Right ventricle myocardium inferior (tissue), 1 donor: ENCODE measurements around the gene CHMP4A. TPM values are rescaled to one million over a fixed set of nuclear protein-coding genes. Genes with fewer than 3 reads are reported as not detected.
A peak's percentile ranks its signal among the peaks of the same experiment; 100 is the strongest.
"Not testable (repeated sequence)": the region's sequence is repeated elsewhere in the genome, so short reads cannot be mapped to it uniquely, and the experiment has no call there.

Experiments
- ATAC-seq: fragments of 200-7000 bp; cut with Tn5 transposase; one replicate; pipeline ENCODE4 v1.9.1; 2020; ENCODE audit warnings: mild to moderate bottlenecking, moderate library complexity
- DNase-seq: peaks from one replicate; pipeline ENCODE4 v3.0.0; 2021; ENCODE audit errors: missing footprints
- intact Hi-C: fragments of 100-400 bp; cut with DNase I; formaldehyde crosslinking; loops from one replicate; pipeline ENCODE4 v1.11.0; 2022
- total RNA-seq: library from RNA; stranded (reverse); fragmentation: NEBNext Ultra II Directional; extraction: Animal tissue kit (Norgen Biotek cat#: 25700); gene quantifications from one replicate; pipeline ENCODE4 v1.2.1, GENCODE V29; 2021
- donor health status: DM: no; HTN: yes; CAD: no; lungs with severe emphysema.

The CHMP4A gene
- total RNA-seq, 1 donor from 2014 or later: 28.5 TPM

DNA sequence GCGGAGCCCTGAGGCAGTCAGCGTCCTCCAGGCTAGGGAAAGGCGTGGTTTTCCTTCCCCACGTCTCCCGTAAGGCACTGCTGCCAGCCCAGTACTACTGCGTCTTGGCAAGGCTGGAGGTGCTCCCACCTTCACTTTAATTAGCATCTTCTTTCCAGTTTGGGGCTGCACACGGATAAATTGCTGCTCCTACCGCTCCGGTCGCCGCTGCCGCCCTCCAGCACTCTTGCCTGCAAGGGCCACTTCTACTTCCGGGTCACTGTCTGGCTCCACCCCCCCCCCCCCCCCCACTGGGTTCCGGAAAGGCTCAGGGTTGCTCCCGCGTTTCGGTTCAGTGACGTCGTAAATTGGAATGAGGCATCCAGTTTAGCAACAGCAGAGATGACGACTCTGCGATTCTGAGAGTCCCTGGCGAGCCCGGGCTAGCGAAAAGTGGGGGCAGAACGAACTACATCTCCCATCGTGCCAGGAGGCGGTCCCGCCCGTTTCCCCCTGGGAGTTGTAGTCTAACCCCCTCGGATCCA lies 18.9 kb upstream of the CHMP4A start, which contains the start of gene NEDD8:
NEDD8 (minus strand) TSS at position 247 of the 524 bp plus-strand sequence; CDS start at position 147, 100 bp downstream.
- ATAC-seq (peak; percentile 91), DNase-seq (peak; percentile 96)
- intact Hi-C loops: loop anchor here (2.0 kb wide), 1 partner anchor 15 kb away; the partner anchor contains the start of gene MDP1

DNA sequence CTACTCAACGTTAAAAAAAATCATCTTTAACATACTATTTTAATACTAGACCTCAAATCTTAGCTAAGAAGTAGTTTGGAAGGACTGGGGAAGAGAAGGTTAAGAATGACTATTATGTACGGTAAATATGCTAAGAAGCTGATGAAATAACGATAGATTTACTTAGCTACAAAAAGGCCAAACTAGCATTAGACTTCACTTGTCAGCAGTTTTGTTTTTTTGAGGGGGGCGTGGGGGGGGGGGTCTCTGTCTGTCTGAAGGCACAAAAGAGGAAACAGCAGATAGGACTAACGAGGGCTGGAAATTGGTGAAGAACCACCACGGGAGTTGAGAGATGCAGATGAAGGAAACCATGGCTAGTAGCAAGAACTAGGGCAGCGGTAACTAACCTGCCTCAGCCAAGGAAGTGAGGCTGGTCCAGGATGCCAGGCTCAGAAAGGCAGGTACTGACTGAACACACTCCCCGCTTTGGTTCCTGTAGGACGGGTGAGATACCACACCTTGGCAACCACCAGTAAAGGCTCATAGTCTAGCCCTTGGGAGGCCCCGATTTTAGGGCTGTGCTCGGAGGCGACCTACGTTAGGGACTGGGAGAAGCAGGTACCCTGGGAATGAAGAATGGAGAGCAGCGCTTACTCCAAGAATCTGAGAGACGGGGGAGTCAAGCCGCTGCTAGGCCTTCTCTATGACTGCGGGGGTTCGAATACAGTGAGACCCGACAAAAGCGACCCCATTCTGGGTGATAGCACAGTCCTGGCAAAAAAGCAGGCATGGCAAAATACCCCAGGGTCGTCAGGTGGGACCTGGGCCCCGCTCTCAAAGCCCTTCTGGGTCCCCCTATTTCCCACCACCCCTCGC lies 18.2 kb upstream of the CHMP4A start:
- DNase-seq (no peak), ATAC-seq (no peak)
- intact Hi-C loops: loop anchor here (2.0 kb wide), 1 partner anchor 15 kb away; the partner anchor contains the start of gene MDP1

DNA sequence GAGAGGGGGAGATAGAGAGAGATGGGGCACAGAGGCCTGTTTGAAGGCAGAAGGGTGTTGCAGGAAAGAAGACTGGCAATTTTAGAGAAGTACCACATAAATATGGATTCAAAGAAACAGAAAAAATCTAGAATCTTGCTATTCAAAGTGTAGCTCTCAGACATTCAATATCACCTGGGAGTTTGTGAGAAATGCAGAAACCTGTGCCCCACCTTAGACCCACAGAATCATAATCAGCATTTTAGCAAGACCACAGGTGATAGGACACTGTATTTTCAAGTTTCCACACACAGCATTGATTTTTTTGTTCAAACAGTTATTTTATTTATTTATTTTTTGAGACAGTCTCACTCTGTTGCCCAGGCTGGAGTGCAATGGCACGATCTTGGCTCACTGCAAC lies 15.6 kb upstream of the CHMP4A start:
- intact Hi-C loops: no loop called here
- ATAC-seq (no peak), DNase-seq (no peak)

DNA sequence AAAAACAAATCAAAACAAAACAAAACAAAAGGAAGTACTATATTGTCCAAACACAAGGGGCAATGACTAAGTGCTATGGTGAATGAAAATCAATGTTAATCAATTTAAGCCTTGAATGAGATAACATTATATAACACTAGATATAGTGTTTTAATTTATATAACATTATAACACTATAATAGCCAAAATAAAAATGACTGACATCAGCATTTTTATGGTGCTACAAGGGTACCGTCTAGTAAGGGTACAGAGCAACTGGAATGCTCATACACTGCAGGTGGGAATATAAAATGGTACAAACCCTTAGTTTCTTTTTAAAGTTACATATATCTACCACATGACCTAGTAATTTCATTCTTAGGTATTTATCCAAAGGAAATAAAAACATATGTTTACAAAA lies 13.2 kb upstream of the CHMP4A start:
- intact Hi-C loops: no loop called here
- DNase-seq (no peak), ATAC-seq (no peak)

DNA sequence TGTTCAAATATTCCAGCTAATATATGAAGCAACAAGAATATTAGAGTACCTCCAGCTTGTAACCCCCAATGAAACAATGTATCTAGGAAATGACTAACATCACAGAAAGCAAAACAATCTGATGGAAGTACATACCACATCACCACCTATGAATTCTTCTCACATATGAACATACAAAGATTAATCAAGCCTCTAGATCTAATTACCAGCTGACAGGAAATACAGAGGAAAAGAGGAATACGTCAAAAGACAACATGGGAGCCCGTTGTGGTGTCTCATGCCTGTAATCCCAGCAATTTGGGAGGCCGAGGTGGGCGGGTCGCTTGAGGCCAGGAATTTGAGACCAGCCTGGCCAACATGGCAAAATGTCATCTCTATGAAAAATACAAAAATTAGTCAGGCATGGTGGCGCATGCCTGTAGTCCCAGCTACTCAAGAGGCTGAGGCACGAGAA lies 11.4 kb upstream of the CHMP4A start:
- ATAC-seq (no peak), DNase-seq (no peak)

DNA sequence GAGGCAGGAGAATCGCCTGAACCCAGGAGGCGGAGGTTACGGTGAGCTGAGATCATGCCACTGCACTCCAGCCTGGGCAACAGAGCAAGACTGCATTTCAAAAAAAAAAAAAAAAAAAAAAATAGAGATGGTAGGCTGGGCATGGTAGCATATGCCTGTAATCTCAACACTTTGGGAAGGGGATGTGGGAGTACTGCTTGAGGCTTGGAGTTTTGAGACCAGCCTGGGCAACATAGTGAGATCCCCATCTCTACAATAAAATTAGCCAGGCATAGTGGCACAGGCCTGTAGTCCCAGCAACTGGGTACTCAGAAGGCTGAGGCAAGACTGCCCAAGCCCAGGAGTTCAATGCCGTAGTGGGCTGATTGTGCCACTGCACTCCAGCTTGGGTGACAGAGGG lies 9.7 kb upstream of the CHMP4A start:
- ATAC-seq, DNase-seq, intact Hi-C loops: not testable (repeated sequence)

More for the DNA sequence above, 11.4 kb upstream of the CHMP4A start:
- intact Hi-C loops: no loop called here

DNA sequence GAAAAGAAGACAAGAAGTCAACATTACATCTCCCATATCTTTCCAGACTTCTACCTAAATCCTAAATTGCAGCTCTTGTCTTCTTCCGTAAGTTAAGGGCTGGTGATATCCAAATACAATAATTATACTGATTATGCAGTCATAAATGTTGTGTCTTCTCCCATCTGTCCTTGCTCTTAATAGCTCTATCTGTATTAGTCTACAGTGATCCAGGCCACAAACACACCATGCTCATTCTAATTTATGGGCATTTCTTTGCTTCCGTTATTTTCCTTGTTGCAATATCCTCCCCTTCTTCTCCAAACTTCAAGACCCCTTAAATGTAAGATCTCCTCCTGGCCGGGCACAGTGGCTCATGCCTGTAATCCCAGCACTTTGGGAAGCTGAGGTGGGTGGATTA lies 6.2 kb upstream of the CHMP4A start:
- no peak for ATAC-seq
- DNase-seq: no peak
- intact Hi-C loops: no loop called here

DNA sequence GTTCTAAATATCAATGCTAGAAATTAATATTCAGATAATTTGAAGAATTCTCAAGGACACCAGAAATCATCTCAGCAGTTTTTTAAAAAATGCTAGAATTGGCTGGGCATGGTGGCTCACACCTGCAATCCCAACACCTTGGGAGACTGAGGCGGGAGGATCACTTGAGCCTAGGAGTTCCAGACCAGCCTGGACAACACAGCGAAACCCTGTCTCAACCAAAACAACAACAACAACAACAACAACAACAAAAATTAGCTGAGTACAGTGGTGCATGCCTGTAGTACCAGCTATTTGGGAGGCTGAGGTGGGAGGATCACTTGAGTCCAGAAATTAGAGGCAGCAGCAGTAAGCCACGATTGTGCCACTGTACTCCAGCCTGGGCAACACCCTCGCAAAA lies 5.8 kb upstream of the CHMP4A start:
- DNase-seq: no peak
- ATAC-seq: no peak
- intact Hi-C loops: no loop called here

DNA sequence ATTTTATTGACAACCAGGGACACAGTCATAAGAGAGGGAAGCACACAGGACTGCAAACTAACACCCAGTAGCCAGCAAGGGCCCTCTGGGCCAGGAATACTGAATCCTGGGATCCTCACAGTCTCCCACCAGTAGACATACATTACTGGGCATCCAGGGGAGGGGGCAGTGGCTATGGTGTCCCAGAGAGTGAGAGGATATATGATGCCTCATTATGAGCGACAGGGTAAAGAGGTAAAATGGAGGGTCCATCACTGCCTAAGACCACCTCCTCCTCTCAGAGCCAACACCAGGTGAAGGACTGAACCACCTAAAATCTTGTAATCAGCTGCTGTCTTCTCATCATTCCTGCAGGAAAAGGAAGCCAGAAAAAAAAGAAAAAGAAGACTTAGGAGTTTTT lies 3.6 kb upstream of the CHMP4A start:
- intact Hi-C loops: loop anchor here (2.0 kb wide), 1 partner anchor 16 kb away; the partner anchor contains the start of genes GMPR2 and NEDD8
- not testable (repeated sequence) for ATAC-seq, DNase-seq

DNA sequence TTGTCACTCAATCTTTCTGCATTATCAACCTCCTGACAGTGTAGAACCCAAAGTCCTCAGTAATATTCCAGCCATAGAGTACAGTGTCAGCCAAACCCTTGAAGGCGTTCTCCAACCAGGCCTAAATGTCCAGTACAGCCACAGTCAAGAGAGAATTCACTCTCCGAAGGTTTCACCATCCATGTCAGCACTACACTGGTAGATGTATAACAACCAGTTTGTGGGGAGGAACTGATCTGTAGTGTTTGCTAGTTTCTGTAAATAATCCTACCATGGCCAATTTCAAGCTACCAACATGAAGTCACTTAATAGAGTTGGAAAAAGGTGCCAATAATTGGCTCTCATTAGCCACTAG lies 3.0 kb upstream of the CHMP4A start:
- DNase-seq (no peak), ATAC-seq (no peak)
- intact Hi-C loops: loop anchor here (2.0 kb wide), 1 partner anchor 16 kb away; the partner anchor contains the start of genes GMPR2 and NEDD8

DNA sequence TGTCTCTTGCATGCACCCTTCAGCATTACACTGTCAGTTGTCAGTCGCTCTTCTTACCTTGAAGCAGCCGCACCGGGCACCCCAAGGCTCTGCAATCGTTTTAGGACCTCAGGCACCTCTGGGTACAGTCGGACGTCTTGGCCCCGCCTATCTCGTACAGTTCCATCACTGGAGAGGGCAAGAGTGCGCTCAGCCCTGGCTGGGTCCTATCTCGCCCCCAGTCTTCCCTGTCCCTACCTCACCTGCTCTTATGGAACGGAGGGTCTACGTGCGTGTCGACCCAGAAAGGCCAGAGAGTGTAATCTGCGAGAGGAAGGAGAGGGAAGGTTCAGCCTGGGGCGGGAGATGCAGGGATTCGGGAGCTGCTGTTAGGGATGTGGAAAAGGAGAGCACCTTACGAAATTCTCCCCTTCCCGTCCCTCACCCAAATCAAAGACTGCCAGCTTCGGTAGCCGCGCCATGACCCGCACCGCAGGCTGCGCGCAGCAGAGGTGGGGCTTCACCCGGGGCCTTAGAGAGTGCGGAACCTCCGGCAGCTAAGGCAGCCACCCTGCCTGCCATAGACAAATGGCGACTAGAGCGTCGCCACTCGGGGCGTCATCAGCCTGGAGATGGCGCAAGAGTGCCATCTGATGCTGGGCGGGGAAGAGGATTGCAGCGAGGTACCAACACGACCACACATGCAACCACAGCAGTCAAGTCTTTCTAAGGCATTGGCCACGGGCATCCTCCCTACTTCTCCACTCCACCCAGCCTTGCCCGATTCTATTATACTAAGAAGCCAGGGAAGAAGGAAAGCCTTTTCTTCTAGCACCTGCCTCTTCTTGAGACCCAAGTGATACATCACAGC lies 2.4 kb upstream of the CHMP4A start, which contains the start of gene MDP1:
MDP1 (minus strand) TSS at position 572 of the 850 bp plus-strand sequence; CDS start at position 461, 111 bp downstream.
- intact Hi-C loops: loop anchor here (2.0 kb wide), 2 partner anchors 17 to 27 kb away; partner anchors contain the start of genes GMPR2, NEDD8 and TINF2

DNA sequence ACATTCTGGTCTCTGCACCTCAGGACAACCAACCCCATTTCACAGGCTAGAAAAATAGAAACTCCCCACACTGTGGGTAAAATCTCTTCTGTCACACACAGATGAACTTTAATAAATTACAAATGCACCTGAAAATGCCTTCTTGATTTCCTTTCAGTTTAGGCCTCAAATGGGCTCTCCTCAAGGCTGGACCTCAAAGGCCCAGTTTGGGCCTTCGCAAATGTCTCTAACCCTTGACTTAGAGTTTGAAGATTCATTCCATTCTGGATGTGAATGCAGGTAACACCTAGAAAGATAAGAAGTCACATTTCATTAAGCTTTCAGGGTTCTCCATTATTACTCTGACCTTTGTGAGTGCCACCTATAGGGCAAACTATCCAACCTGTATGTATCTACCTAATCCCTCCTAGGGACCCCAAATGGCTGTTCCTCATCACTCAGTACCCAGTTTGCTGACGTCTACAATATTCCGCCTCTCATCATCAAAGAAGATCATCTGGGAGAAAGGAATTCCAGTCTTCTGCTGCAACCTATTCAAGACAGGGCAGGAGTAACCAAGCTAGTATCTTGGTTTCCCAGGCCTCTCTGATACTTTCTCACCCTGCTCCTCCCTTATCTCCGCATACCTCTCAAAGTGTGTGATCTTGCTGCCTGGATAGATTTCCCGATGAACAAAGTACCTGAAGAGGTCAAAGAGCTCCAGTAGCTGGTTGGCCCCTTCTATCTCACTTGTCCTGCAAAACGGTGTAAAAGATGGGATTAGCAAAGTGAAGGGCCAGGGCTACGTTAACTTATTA lies 776 bp upstream of the CHMP4A start:
- no peak for ATAC-seq
- intact Hi-C loops: loop anchor here (2.0 kb wide), 1 partner anchor 29 kb away; the partner anchor contains the start of gene TINF2
- DNase-seq: no peak

More for the DNA sequence above, 2.4 kb upstream of the CHMP4A start, which contains the start of gene MDP1:
- peak; percentile 94 for DNase-seq
- peak; percentile 82 for ATAC-seq

DNA sequence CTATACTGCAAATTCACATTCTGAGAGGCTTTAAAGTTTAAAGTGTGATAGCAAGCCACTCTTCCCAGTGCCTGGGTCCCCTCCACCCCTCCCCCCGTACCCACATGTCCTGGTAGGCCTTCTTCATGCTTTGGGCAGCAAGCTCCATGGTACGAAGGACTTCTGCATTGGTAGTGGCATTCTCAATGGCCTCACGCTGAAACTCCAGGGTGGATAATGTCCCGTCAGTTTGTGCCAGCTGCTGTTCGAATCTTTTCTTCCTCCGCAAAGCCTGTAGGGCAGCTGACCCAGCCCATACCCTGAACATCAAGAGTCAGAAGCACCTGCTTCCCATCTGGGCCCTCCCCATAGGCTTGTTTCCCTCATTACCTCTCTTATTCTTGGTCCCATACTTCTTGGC lies 2.0 kb downstream of the CHMP4A start:
- ATAC-seq (no peak), DNase-seq (no peak)
- intact Hi-C loops: no loop called here

DNA sequence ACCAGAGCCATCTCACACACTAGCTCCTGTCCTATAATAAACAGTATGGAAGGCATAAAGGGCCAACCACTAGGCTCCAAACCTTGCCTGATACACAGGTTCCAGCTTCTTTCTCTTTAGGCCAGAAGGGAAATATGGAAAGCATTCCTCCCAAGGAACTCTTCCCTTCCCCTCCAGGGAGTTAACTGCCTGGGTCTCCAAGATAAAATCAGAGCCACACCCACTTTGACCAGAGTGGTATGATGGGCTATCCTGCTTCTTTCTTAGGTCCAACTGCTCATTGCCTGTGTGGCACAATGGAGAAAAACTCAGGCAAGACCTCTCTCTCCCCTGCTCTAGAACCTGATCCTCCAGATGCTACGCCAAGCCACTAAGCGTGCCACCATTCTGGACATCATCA lies 5.7 kb downstream of the CHMP4A start:
- DNase-seq (no peak), ATAC-seq (no peak)
- intact Hi-C loops: no loop called here

DNA sequence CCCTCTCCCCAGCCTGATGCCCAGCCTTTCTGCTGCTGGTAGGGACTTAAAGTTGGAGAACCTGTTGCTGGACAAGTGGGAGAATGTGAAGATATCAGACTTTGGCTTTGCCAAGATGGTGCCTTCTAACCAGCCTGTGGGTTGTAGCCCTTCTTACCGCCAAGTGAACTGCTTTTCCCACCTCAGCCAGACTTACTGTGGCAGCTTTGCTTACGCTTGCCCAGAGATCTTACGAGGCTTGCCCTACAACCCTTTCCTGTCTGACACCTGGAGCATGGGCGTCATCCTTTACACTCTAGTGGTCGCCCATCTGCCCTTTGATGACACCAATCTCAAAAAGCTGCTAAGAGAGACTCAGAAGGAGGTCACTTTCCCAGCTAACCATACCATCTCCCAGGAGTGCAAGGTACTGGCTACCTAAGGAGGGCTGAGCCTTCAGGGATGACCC lies 6.2 kb downstream of the CHMP4A start:
- intact Hi-C loops: no loop called here
- ATAC-seq: no peak
- DNase-seq: no peak

DNA sequence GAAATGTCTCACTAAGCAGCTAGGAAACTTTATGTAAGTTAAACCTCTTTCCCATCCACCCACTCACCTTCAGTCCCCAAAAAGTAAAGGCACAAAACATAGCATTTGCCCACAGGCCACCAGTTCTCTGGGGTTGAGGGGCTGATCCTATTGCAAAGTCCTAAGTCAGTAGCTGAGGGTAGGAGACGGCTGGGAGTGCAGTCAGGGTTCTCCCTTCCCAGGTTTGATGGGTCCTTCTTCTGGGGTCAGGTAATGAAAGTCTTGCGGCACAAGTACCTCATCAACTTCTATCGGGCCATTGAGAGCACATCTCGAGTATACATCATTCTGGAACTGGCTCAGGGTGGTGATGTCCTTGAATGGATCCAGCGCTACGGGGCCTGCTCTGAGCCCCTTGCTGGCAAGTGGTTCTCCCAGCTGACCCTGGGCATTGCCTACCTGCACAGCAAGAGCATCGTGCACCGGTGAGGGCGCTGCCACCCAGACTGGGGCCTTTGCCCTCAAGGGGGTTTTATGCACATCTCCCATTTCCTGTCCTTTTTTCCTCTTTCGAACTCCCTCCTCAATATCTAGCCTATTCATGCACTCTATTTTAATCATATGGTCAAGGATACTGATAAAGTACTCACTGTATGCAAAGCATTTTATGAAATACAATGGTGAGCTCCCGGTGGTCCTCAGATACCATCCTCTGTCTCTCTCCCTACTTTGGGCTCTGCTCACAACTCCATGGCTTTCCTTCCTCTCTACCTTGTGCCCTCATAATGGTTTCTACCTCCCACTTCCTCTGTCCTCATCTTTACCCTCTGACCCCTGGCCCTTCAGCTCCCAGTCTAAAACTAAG lies 6.8 kb downstream of the CHMP4A start:
- DNase-seq (no peak), ATAC-seq (peak; percentile 11)
- intact Hi-C loops: no loop called here
